HepG2 (cell line): ENCODE results near the gene CBFA2T2. TPM values are rescaled to one million over a fixed set of nuclear protein-coding genes. Genes with fewer than 3 reads are reported as not detected.

Source experiments
- ATAC-seq: fragments of 200-7000 bp; cut with Tn5 transposase; 3 replicates; pipeline ENCODE4 v1.9.1; 2020; ENCODE audit warnings: mild to moderate bottlenecking, moderate library complexity
- BruUV-seq: library from RNA; stranded (reverse); fragments of 400-500 nt; replicated peaks from 2 replicates; lab custom pipeline; 2021; lab: Mats Ljungman, UMichigan
- CTCF ChIA-PET: fragments of 300-600 bp; formaldehyde crosslinking; extraction: SDS; loops from one replicate; lab custom pipeline; 2021; ENCODE audit warnings: low total read pairs, inconsistent platforms, low intra/inter-chr PET ratio; lab: Yijun Ruan, JAX
- POLR2A ChIA-PET: fragments of 350-600 bp; sonication (Branson Sonifier 250); formaldehyde crosslinking; loops from one replicate; lab custom pipeline; 2020; ENCODE audit warnings: antibody characterized with exemption, inconsistent platforms; lab: Yijun Ruan, JAX
- DNase-seq: peaks from one replicate; pipeline ENCODE4 v3.0.0-alpha.2; 2015; ENCODE audit warnings: low spot score
- FAIRE-seq: peaks from 3 replicates; lab custom pipeline; 2011; peaks lifted over from hg19 to GRCh38; lab: Jason Lieb, UNC
- H2AFZ ChIP-seq: one replicate; pipeline ENCODE4 v1.6.1; 2011; ENCODE audit warnings: low read length, inconsistent platforms
- H3K27ac ChIP-seq: fragments of 300-600 bp; 3 replicates; pipeline ENCODE4 v1.8.0; 2011; ENCODE audit warnings: mixed run types, mild to moderate bottlenecking, mixed read lengths, low read length, inconsistent platforms; ENCODE audit not compliant: insufficient read depth; ENCODE audit errors: extremely low read length
- H3K27me3 ChIP-seq, 2 experiments: fragments of 200-600 bp in 1 of 2; 2 replicates in 1 of 2; 3 replicates in 1 of 2; pipeline versions ENCODE4 v1.6.0 to v1.8.0; 2011; ENCODE audit warnings: low read length in 2 of 2, mild to moderate bottlenecking in 2 of 2, moderate library complexity in 2 of 2, inconsistent platforms in 1 of 2; ENCODE audit not compliant: insufficient read depth in 2 of 2, control insufficient read depth in 1 of 2
- H3K36me3 ChIP-seq, 2 experiments: fragments of 200-600 bp in 1 of 2; replicated peaks in 1 of 2; 2 replicates in 1 of 2; 3 replicates in 1 of 2; pipeline versions ENCODE4 v1.5.1 to v1.8.0; 2011; ENCODE audit warnings: low read length in 2 of 2, inconsistent platforms in 1 of 2; ENCODE audit not compliant: insufficient read depth in 2 of 2, control insufficient read depth in 1 of 2
- H3K4me1 ChIP-seq: 2 replicates; pipeline ENCODE4 v1.5.1; 2012; ENCODE audit warnings: low read length, inconsistent platforms; ENCODE audit not compliant: insufficient read depth
- H3K4me2 ChIP-seq: 2 replicates; pipeline ENCODE4 v1.6.0; 2011; ENCODE audit warnings: low read depth, low read length, inconsistent platforms
- H3K4me3 ChIP-seq, 3 experiments: fragments of 200-600 bp in 1 of 3; sonication (generic), shearing (Covaris generic) in 1 of 3; replicated peaks in 1 of 3; 2 replicates each; pipeline ENCODE4 v1.5.1; 2011 to 2016; ENCODE audit warnings: low read length in 3 of 3, inconsistent platforms in 2 of 3, low read depth in 2 of 3, mild to moderate bottlenecking in 2 of 3, control low read depth in 1 of 3, mixed read lengths in 1 of 3; ENCODE audit not compliant: insufficient read depth in 1 of 3
- H3K79me2 ChIP-seq: one replicate; pipeline ENCODE4 v1.6.1; 2011; ENCODE audit warnings: low read length, inconsistent platforms; ENCODE audit not compliant: insufficient read depth
- H3K9ac ChIP-seq: 2 replicates; pipeline ENCODE4 v1.6.0; 2011; ENCODE audit warnings: mild to moderate bottlenecking, low read depth, low read length, inconsistent platforms; ENCODE audit not compliant: insufficient read depth
- H3K9me3 ChIP-seq: 2 replicates; pipeline ENCODE4 v1.5.1; 2012; ENCODE audit warnings: mild to moderate bottlenecking, low read length
- H4K20me1 ChIP-seq: 2 replicates; pipeline ENCODE4 v1.6.0; 2011; ENCODE audit warnings: inconsistent platforms, mild to moderate bottlenecking, low read length, moderate library complexity; ENCODE audit not compliant: insufficient read depth
- CAMTA2 ChIP-seq: sonication (generic); formaldehyde crosslinking; IDR thresholded peaks from 2 replicates; pipeline ENCODE4 v1.4.0; 2020; ENCODE audit warnings: mild to moderate bottlenecking, missing genetic modification reagents, borderline replicate concordance
- ELF4 ChIP-seq: sonication (generic); formaldehyde crosslinking; IDR thresholded peaks from 2 replicates; pipeline ENCODE4 v1.5.0; 2020; ENCODE audit warnings: missing genetic modification reagents, mild to moderate bottlenecking, moderate library complexity, borderline replicate concordance
- MYC ChIP-seq: sonication (generic); formaldehyde crosslinking; IDR thresholded peaks from 2 replicates; pipeline ENCODE4 v1.9.0; 2021; ENCODE audit warnings: missing genetic modification reagents, borderline replicate concordance
- NBN ChIP-seq: fragments of 450-650 bp; conservative IDR thresholded peaks from 2 replicates; pipeline ENCODE4 v1.6.1; 2017
- SKI ChIP-seq: fragments of 450-650 bp; IDR thresholded peaks from one replicate; pipeline ENCODE4 v1.6.1; 2018; ENCODE audit warnings: mild to moderate bottlenecking; ENCODE audit not compliant: partially characterized antibody
- TBL1XR1 ChIP-seq: fragments of 150-350 bp; IDR thresholded peaks from 2 replicates; pipeline ENCODE4 v1.6.1; 2014; ENCODE audit warnings: borderline replicate concordance, low read length; ENCODE audit not compliant: partially characterized antibody
- TOPORS ChIP-seq: sonication (generic); formaldehyde crosslinking; IDR thresholded peaks from 2 replicates; pipeline ENCODE4 v1.8.0; 2023; ENCODE audit warnings: mild to moderate bottlenecking, missing genetic modification reagents
- ZIK1 ChIP-seq: sonication (generic); formaldehyde crosslinking; IDR thresholded peaks from 2 replicates; pipeline ENCODE4 v1.5.0; 2020; ENCODE audit warnings: mild to moderate bottlenecking, low read depth, missing genetic modification reagents, borderline replicate concordance
- ZNF121 ChIP-seq: sonication (generic); formaldehyde crosslinking; IDR thresholded peaks from 2 replicates; pipeline ENCODE4 v1.5.0; 2020; ENCODE audit warnings: mild to moderate bottlenecking, missing genetic modification reagents
- ZNF7 ChIP-seq: IDR thresholded peaks from 2 replicates; pipeline ENCODE4 v1.6.1; 2016; ENCODE audit warnings: missing biosample characterization, missing genetic modification reagents
- WGBS: methylation state at CpG from one replicate; pipeline ENCODE4 v1.1.6; 2017; ENCODE audit warnings: low lambda C conversion rate; 5-methylcytosine and 5-hydroxymethylcytosine counted together
- in situ Hi-C: cut with HindIII; loops from 2 replicates; pipeline ENCODE4 v1.10.0; 2017; ENCODE audit warnings: low pct_unique_long_range_greater_than_20kb; ENCODE audit not compliant: extremely low pct_ligation_motif_present
- intact Hi-C: fragments of 100-400 bp; cut with micrococcal nuclease; formaldehyde crosslinking; loops from one replicate; pipeline ENCODE4 v1.10.0; 2022; ENCODE audit not compliant: unreplicated experiment
- polyA plus RNA-seq, 8 experiments: library from polyadenylated mRNA; depleted of rRNA in 3 of 8; stranded (reverse) in 7 of 8; unstranded in 1 of 8; fragments of >200 nt; fragmentation: Illumina TruSeq in 4 of 8; extraction: Trizol in 4 of 8; gene quantifications; 2 replicates each; pipeline versions ENCODE4 v1.2.1 to v1.2.3, GENCODE V29; 2011 to 2016; ENCODE audit warnings: low read depth in 4 of 8, missing spikeins in 1 of 8, mixed read lengths in 1 of 8; ENCODE audit not compliant: insufficient read depth in 1 of 8
- total RNA-seq, 5 experiments: library from RNA; depleted of rRNA; stranded (reverse); fragments of >200 nt; fragmentation: Illumina TruSeq; extraction: Trizol; gene quantifications; 2 replicates each; pipeline ENCODE4 v1.2.3, GENCODE V29; 2016; ENCODE audit warnings: low read depth in 1 of 5
- TF ChIP-seq, protein P1 (sequence below): sonication (generic); formaldehyde crosslinking; IDR thresholded peaks from 2 replicates; pipeline ENCODE4; 2020; ENCODE audit warnings: missing genetic modification reagents, mild to moderate bottlenecking, borderline replicate concordance
- TF ChIP-seq, protein P2 (sequence below): sonication (generic); formaldehyde crosslinking; IDR thresholded peaks from 2 replicates; pipeline ENCODE4 v1.8.0; 2022; ENCODE audit warnings: low read depth, missing genetic modification reagents
- TF ChIP-seq, protein P3 (sequence below): sonication (generic); formaldehyde crosslinking; IDR thresholded peaks from 2 replicates; pipeline ENCODE4 v1.4.0; 2020; ENCODE audit warnings: missing genetic modification reagents, mild to moderate bottlenecking, borderline replicate concordance
- TF ChIP-seq, protein P4 (sequence below): sonication (generic); formaldehyde crosslinking; IDR thresholded peaks from 2 replicates; pipeline ENCODE4 v1.9.0; 2022; ENCODE audit warnings: missing genetic modification reagents, mild to moderate bottlenecking, borderline replicate concordance

The CBFA2T2 gene
- total and polyA plus RNA-seq, 2 of the 13 experiments (the other 11 are each of a cell fraction or from before 2014, with no cell fraction given) = 6.3 to 21.2 TPM

DNA sequence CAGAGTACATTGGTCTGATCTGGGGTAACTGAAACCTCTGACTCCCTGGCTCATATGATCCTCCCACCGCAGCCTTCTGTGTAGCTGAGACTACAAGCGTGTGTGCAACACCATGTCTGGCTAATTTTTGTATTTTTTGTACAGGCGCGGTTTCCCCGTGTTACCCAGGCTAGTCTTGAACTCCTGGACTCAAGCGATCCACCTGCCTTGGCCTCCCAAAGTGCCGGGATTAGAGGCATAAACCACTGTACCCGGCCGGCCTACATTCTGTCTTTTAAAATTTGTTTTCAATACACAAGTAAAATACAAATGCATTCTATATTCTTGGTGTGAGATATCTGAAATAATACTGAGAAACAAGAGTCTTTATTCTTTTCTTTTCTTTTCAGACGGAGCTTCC is 1.7 kb upstream of the CBFA2T2 start:
- H3K4me3 ChIP-seq = no peak overlapping the region
- peaks cover 25% of the 10 kb centered on the region for H3K79me2 ChIP-seq
- peaks cover 0 to 5% of the 10 kb centered on the region in 2 experiments; a peak in 2 of 5 replicates for H3K27me3 ChIP-seq
- no peaks in the 10 kb centered on the region for H3K9me3 ChIP-seq
- H3K4me1 ChIP-seq = peaks cover 37% of the 10 kb centered on the region
- intact Hi-C loops (loop anchor here (2.0 kb wide), 1 partner anchor 25 kb away; no protein-coding TSS in a partner anchor), in situ Hi-C loops (no loop called here)
- no peak overlapping the region for H3K27ac ChIP-seq
- 87% methylated on average over 10 of the region's 10 CpGs for WGBS
- no peak overlapping the region for H2AFZ ChIP-seq
- no peaks in the 10 kb centered on the region; a peak in 1 of 5 replicates for H3K36me3 ChIP-seq
- ATAC-seq (no peak), FAIRE-seq (no peak), DNase-seq (no peak)
- CTCF ChIA-PET = no interaction called here
- no peak overlapping the region for H3K4me2 ChIP-seq
- BruUV-seq = no TSS peak
- H3K9ac ChIP-seq = no peak overlapping the region
- peaks cover 12% of the 10 kb centered on the region; the same call in 1 of the 2 replicates for H4K20me1 ChIP-seq
- POLR2A ChIA-PET = interaction anchor here (1.0 to 2.5 kb wide), 3 partner anchors 13 to 175 kb away, joined by 3 to 19 read pairs (median 12); no protein-coding TSS in a partner anchor
- TF ChIP-seq, protein P1, sequence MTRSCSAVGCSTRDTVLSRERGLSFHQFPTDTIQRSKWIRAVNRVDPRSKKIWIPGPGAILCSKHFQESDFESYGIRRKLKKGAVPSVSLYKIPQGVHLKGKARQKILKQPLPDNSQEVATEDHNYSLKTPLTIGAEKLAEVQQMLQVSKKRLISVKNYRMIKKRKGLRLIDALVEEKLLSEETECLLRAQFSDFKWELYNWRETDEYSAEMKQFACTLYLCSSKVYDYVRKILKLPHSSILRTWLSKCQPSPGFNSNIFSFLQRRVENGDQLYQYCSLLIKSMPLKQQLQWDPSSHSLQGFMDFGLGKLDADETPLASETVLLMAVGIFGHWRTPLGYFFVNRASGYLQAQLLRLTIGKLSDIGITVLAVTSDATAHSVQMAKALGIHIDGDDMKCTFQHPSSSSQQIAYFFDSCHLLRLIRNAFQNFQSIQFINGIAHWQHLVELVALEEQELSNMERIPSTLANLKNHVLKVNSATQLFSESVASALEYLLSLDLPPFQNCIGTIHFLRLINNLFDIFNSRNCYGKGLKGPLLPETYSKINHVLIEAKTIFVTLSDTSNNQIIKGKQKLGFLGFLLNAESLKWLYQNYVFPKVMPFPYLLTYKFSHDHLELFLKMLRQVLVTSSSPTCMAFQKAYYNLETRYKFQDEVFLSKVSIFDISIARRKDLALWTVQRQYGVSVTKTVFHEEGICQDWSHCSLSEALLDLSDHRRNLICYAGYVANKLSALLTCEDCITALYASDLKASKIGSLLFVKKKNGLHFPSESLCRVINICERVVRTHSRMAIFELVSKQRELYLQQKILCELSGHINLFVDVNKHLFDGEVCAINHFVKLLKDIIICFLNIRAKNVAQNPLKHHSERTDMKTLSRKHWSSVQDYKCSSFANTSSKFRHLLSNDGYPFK (CRISPR knock-in tag) = no peak
- TF ChIP-seq TBL1XR1 (no peak), CAMTA2 (CRISPR knock-in tag) (no peak), TOPORS (CRISPR knock-in tag) (no peak), NBN (no peak), ZNF7 (CRISPR knock-in tag) (no peak), ELF4 (no peak), MYC (no peak), ZNF121 (CRISPR knock-in tag) (no peak), SKI (no peak), ZIK1 (CRISPR knock-in tag) (no peak)
- TF ChIP-seq, protein P2, sequence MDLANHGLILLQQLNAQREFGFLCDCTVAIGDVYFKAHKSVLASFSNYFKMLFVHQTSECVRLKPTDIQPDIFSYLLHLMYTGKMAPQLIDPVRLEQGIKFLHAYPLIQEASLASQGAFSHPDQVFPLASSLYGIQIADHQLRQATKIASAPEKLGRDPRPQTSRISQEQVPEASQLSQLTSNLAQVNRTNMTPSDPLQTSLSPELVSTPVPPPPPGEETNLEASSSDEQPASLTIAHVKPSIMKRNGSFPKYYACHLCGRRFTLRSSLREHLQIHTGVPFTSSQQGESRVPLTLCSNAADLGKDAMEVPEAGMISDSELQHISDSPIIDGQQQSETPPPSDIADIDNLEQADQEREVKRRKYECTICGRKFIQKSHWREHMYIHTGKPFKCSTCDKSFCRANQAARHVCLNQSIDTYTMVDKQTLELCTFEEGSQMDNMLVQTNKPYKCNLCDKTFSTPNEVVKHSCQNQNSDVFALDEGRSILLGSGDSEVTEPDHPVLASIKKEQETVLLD (CRISPR knock-in tag) = no peak
- TF ChIP-seq, protein P3, sequence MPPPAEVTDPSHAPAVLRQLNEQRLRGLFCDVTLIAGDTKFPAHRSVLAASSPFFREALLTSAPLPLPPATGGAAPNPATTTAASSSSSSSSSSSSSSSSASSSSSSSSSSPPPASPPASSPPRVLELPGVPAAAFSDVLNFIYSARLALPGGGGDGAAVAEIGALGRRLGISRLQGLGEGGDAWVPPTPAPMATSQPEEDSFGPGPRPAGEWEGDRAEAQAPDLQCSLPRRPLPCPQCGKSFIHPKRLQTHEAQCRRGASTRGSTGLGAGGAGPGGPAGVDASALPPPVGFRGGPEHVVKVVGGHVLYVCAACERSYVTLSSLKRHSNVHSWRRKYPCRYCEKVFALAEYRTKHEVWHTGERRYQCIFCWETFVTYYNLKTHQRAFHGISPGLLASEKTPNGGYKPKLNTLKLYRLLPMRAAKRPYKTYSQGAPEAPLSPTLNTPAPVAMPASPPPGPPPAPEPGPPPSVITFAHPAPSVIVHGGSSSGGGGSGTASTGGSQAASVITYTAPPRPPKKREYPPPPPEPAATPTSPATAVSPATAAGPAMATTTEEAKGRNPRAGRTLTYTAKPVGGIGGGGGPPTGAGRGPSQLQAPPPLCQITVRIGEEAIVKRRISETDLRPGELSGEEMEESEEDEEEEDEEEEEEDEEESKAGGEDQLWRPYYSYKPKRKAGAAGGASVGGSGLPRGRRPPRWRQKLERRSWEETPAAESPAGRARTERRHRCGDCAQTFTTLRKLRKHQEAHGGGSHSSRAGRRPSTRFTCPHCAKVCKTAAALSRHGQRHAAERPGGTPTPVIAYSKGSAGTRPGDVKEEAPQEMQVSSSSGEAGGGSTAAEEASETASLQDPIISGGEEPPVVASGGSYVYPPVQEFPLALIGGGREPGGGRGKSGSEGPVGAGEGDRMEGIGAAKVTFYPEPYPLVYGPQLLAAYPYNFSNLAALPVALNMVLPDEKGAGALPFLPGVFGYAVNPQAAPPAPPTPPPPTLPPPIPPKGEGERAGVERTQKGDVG (CRISPR knock-in tag) = no peak
- TF ChIP-seq, protein P4, sequence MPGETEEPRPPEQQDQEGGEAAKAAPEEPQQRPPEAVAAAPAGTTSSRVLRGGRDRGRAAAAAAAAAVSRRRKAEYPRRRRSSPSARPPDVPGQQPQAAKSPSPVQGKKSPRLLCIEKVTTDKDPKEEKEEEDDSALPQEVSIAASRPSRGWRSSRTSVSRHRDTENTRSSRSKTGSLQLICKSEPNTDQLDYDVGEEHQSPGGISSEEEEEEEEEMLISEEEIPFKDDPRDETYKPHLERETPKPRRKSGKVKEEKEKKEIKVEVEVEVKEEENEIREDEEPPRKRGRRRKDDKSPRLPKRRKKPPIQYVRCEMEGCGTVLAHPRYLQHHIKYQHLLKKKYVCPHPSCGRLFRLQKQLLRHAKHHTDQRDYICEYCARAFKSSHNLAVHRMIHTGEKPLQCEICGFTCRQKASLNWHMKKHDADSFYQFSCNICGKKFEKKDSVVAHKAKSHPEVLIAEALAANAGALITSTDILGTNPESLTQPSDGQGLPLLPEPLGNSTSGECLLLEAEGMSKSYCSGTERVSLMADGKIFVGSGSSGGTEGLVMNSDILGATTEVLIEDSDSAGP (CRISPR knock-in tag) = no peak
